DMS79 (cell line): ENCODE measurements around the gene PIP4K2A.

Source experiments
- DNase-seq: peaks from one replicate; lab custom pipeline; 2025; lab: John Stamatoyannopoulos, UW

Gene PIP4K2A

DNA sequence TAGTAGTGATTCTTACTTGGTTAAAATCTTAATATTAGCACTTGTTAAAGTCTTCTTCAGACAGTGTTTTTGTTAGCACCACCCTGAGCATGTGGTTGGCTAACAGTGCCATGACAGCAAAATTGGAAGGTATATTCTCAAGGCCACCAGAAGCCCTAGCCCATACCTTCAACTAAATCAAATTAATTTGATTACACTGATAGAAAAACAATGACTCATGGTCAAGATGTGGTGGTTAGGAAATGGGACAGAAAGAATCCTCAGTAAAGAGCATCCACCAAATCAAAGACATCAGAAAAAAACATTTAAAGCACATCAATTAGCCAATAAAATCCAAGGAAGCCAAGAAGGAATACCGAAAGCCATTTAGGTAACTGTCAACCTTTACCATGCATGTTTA, 75.5 kb downstream of the PIP4K2A start:
- no peak for DNase-seq

DNA sequence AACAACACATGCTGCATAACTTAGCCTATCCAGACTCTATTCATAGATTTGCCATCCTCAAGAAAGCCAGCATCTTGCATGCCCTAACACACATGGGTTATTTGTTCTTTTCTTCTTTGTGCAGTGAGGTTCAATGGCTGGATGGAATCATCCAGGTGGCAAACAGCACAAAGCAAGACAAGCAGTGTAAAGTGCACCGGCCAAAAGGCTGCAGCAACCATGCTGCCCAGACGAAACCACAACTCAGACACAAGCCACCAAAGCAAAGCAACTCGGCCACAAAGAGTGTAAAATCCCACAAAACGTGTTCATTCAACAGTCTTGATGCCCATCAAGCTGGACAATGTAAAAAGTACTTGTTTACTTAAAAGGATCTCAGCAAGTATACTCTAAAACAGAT, 76.9 kb downstream of the PIP4K2A start:
- no peak for DNase-seq

DNA sequence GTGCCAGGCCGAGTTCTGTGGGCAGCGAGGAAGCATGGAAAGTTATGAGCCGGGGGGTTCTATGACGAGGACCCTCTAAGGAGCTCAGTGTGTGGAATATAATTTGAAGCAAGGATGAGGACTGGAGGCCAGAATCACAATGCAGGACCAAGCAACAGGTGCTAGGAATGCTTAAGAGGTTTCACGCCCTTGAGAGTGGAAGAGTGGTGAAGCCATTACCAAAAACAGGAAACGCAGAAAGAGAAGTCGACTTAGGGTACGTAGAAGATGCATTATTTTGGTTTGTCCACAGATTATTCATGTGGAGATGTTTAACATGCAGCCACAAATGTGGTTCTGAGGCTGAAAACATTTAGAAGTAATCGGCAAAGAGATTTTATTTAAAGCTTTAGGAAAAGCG, 78.7 kb downstream of the PIP4K2A start:
- DNase-seq, result no peak

DNA sequence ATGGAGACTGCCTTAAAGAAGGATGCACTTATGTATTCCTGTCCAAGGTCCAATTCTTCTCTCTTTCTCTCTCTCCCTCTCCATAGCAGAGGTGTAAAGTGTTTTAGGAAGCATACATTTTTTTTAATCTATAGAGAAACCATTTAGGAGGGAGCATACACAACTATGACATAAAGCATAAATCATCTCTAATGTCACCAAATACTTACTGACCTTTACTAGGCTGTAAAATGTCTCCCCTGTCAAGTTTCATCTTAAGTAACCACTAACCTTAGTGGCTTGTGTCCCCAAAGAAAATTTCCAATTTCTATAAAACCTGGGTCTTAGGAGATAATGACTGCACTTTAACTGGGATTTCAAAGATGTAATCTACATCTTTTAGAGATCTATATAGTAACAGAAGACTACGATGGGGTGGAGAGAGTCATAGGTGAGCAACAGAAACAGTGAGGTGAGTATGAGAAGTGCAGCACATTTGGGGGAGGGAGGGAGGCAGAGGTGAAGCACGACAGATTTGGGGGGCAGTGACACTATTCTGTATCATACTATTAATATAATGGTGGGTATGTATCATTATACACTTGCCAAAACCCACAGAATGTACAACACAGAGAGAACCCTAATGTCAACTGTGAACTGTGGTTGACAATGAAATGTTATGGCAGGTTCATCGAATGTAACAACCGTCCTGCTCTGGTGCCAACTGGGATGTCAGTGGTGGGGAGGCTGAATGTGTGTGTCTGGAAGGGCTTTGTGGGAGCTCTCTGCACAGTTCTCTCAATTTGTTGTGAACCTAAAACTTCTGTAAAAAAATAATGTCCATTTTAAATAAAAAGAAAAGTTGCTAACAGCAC, 79.5 kb downstream of the PIP4K2A start:
- DNase-seq, result no peak

DNA sequence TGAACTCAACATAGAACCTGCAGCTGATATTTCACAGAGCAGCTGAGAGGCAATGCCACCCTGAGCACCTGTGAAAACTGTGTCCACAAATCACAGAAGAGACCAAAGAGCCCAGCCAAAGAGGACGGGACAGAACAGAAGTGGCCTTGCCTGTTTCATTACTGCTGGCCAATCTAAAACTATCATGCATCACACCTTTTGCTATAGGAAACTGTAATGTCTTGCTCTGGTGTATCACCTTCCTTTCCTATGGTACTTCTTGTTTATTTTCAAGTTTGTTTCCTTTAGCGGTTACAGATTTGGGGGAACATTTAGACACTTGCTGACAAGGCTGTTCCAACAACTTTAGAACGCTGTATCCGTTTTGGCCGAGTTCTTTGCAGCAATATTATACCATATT, 80.3 kb downstream of the PIP4K2A start:
- DNase-seq, result no peak

DNA sequence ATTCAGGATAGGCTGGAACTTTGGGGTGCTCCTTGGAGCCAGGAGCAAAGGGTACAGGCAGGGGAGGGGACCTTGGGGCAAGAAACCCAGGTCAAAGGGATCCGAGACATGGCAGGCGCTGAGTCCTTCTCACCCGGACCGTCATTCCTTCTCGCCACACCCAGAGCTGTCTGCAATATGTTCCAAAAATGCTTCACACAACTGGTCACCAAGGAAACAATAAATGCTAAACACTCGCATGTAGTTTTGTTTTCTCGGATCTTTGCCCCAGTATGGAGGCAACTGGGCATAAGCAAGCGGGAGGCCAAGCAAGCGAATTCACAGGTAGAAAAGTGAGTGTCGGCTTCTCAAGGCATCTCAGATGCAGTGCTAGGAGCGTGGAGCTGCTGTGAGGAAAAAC, 80.8 kb downstream of the PIP4K2A start:
- DNase-seq, result no peak

DNA sequence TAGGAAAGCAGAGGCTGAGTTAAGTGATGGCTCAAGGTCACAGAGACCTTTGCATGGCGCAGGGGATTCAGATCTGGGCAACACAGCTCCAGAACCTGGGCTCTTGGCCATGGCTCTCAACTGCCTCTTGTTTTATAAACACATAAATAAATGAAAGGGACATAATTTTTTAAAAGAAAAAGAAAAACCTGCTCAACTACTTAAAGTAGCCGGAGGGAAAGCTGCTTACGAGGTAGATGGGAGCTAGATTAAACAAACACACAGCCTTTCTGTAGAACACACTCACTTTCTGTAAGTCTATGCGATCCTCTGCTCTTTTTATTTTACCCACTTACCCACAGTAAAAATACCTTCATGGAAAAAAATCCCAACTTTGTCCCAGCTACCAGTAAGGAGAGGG, 81.3 kb downstream of the PIP4K2A start:
- no peak for DNase-seq

DNA sequence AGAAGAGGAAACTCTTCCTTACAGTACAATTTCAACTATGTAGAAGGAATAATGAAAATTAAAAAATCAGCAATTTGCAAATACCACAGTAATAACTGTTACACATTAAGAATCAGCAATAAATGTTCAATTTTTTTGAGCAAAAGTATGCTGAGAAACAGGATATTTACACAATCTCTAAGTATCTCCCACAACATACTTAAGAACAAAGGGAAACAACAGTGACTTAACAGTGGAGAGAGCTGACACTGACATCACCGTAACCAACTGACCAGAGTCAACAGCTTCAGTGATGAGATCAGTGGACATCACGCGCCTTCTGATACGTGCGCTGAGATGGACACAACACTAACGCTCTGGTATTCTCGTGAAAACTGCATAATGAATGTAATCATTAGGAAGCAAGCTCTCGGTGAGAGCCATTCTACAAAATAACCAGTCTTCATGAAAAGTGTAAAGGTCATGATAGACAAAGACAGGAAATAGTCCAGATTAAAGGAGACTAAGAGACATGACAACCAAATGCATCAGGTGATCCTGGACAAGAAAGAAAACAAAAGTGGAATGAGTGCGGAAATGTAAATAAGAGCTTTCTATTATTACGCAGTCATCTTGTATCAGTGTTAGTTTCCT, 82.6 kb downstream of the PIP4K2A start:
- DNase-seq, result no peak

DNA sequence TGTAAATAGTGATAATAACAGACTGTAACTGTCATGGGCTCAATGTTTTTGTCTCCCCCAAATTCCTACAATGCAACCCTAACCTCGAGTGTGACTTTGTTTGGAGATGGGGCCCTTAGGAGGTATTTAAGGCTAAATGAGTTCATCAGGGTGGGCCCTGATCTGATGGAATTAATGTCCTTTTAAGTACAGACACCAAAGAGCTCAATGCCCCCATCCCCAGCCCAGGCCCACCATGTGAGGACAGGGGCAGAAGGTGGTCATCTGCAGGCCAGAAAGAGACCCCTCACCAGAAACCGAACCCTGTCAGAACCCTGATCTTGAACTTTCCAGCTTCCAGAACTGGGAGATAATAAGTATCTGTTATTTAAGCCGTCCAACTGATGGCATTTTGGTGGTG, 83.2 kb downstream of the PIP4K2A start:
- no peak for DNase-seq

DNA sequence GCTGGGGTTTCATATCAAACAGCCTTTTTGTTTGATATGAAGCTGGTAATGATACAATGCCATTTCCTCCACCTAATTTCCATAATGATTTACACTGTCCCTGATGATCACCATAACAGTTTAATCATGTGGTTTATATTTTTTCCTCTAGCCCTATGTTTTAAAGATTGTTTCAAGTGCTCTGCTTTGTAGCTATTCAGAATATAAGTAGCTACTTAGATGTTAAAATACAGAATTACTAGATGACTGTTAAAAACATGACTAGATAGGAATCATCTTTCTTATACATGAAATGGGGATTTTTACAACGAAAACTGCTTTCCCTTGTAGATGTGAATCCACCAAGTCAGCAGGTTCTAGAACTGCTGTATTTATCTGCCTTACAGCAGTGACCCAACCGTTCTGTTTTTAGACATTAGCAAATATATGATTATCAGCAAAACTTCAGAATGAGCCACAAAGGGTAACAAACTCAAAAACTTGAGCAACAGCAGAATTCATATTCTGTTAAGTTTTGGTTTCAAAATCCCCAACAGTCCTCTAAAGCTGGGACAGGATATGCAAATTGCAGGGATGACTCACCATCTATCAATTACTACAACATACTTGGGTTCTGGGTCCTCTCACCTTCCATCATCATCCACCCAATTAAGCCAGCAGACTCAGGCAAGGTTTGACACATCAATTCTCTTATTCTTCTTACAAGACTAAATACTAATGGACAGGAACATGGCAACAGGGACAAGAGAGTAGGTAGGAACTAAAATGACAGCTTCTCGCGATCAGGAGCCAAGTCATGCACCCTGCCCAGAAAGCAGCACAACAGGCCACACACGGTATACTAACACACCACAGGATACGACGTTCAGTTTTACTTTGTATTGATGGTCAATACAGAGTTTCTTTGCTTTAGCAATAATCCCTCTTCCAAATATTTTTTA, 83.9 kb downstream of the PIP4K2A start:
- DNase-seq, result no peak

DNA sequence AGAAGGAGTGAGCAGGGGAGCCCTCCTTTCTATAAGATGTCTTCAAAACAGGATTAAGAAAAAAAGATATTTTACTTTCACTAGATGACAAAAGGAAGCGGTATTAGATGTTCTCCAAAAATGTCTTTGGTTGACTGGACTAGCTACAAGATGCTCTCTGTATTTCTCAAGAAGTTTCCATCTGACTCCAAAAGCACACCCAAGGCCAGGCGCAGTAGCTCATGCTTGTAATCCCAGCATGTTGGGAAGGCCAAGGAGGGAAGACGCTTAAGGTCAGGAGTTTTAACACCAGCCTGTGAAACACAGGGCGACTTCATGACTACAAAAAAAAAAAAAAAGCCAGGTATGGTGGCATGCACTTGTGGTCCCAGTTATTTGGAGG, 84.5 kb downstream of the PIP4K2A start:
- DNase-seq, result no peak

DNA sequence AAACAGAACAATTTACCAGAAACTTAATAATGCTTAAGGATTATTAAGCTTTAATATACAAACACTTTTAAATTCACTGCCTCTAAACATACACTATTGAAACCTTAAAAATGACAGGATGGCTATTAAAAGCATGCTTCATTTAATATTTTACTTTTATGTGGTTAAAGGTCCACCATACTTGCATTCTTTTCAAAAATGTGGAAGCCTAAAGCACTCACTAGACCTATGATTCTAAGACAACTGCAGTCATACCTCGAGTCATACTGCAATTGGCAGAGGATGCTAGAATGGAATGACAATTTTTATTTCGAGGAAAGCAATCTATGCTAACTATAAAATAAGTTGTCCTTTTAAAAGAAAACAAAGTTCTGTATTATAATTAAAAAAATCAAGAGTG, 85.3 kb downstream of the PIP4K2A start:
- no peak for DNase-seq

DNA sequence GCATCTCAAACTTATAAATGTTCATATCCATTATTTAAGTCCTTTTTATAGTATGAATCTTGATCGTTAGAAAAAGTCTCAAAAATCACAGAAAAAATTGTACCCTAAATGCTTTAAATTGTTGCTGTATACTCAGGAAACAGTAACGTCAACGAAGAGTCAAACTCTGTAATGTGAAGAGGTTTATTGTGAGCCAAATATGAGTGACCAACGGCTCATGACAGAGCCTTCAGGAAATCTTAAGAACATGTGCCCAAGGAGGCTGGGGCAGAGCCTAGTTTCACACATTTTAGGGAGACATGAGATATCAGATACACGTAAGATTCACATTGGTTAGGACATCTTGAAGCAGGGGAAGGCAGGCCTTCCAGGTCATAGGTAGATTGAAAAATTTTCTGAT, 86.1 kb downstream of the PIP4K2A start:
- DNase-seq, result no peak

DNA sequence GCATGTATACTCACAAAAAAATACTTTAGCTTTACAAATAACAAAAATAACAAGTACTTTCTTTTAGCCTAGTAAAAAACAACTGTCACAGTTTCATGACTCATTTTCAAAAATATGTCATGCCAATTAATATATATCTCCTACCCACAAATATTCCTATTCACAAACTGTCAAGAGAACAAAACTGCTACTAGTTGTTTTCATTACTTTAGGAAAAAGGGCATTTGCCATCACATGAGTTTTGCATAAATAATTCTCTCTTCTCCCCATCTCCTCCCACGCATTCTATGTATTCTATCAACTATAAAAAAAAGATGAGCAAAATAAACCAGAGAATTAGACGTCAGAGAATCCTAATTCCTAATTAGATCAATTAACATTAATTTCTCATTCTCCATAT, 87.6 kb downstream of the PIP4K2A start:
- DNase-seq, result no peak

DNA sequence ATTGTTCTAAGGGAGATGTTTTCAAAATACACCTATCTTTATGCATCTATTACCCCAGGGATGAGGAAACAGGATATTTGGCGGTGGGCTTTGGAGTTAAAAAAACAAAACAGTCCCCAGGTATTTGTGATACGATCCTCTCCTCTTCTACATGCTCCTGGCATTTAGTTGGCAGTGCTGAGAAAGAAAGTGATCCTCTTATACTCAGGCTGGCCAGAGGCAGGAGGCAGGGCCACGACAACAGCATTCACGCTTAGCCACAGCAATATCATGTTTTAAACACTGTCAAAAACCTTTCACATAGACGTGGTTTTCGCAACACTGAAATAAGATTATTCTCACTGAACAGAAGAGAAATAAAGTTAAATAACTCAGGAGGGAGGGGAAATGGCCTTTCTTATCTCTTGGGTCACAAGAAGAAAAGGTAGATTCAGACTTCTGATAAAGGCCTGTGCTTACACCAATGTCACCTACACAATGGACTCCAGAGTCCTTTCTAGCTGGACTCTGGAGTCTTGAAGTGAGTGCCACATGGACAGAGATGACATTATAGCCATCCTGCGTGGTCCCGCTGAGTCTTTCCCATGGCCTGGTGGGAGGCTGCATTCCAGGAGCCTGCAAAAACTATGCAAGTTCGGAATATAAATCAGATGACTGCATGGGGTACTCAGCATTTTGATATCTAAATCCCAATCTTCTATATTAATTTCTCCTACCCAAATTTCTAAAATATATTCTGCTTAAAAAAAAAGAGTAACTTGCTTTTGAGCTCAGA, 88.7 kb downstream of the PIP4K2A start:
- no peak for DNase-seq

DNA sequence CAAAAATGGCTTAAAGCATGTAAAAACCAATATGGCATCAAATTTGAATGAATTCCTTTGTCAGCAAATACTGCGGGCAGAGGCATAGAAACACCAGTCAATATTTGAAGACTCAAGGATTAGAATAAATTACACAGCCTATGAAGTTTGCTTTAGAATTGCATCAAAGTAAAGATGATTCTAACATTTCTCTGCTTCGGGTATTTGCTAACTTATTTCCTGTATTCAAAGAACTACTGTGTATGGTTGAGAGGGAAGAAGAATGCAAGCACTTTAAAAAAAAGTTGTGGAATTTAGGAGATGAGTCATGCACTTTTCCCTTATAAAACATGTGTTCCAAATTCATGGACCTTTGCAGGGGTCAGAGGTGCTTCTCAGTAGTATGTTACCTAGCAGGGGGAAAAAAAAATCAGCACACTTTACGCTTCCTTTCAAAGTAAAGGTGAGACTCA, 90.1 kb downstream of the PIP4K2A start:
- DNase-seq, result no peak

DNA sequence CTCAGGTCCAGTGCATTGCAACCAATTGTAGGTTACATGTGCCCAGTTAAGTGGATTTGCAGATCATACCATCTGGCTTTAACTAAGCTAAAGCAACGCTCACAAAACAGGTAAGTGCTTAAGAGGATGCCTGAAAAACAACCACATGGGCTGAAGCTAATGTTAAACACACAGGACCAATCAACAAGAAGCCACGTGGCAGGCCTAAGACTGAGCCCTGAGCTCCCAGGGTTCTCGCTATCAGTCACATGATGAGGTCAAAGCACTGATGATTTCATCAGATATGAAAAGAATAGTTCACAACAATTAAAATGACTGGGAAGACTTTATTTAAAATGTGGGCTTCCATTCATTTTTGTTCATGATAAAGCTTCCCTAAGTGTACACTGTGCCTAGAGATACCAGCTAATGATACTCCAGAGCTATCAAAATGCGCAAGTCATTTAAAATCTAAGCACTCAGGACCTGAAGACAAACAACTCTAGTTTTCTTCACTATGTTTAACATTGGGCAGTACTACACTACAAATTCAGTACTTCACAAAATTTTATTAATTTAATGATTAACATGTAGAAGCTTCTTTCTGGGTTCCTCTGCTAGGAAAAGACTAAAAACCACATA, 90.6 kb downstream of the PIP4K2A start:
- no peak for DNase-seq

DNA sequence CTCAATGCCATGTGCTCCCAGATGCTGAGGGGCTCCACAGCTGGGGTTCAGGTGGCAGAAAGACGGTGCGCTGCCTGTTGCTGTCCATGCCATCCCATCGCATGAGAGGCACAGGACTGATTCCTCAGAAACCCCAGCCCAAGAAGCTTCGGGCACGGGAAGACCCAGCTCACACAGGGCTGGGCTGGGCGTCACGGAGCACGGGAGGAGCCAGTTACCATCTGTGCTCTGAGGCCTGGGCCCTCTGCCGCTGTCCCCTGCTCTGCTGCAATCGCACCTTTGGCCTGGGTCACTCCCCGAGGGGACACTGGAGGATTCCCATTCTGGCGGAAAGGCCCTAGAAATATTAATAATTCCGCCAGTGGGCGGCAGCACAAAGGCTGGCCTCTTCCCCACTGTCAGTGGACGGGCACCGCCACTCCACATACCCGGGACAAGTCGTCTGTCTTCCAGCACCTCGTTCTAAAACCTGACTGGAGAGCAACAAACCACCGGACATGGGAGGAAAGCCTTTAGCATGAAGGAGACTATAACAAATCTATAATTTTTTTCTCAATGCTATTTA, 92.1 kb downstream of the PIP4K2A start:
- no peak for DNase-seq

DNA sequence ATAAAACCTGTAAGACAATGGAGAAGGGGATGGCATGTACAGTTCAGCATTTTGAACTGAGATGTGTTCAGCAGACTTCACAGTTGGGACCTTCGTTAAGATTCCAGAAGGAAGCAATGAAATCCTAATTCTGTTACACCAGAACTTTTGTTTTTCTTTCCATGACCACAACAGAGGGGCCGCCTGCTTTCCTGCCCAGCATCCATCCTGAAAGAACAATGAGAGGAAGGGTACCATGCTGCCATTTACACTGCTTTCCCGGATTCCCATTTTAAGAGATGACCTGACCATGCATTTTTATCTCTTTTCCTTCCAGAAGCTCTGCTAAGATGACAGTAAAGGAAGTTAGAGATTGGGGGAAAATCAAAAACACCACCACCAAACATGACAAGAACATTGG, 92.7 kb downstream of the PIP4K2A start:
- DNase-seq, result no peak

DNA sequence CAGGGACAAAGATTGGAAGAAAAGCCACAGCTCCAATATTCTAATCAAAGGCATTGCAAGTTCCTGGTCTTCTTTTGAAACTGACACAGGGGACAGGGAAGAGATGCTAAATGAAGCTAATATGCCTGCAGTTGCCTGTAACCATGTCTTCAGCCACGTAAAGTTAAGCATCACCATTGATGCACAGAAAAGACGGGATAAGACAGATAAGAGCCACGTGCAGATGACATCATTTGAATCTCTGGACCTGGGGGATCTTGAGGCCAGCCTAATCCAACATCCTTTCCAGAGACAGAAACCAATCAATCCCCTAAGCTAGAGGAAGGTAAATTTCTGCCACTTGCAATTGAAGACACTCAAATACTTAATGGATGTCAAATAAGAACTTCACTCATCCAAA, 93.4 kb downstream of the PIP4K2A start:
- DNase-seq, result no peak
